ENCODE data around the gene UACA.

The UACA gene

GRCh38 chr15:70714015-70714414 is 49.3 kb downstream of the UACA start:
- DNase-seq (ENCODE audit: low read depth in 2 of 2), result no peak

- no peak for DNase-seq (ENCODE audit: low read depth in 2 of 2)
These were observed 51.1 kb downstream of the UACA start for GRCh38 chr15:70712271-70712670.

- DNase-seq (ENCODE audit: low read depth in 2 of 2), result no peak
These were observed 52.6 kb downstream of the UACA start for GRCh38 chr15:70710714-70711113.

- DNase-seq (ENCODE audit: low read depth in 2 of 2), result no peak
These were observed 54.5 kb downstream of the UACA start for GRCh38 chr15:70708839-70709238.

DNA sequence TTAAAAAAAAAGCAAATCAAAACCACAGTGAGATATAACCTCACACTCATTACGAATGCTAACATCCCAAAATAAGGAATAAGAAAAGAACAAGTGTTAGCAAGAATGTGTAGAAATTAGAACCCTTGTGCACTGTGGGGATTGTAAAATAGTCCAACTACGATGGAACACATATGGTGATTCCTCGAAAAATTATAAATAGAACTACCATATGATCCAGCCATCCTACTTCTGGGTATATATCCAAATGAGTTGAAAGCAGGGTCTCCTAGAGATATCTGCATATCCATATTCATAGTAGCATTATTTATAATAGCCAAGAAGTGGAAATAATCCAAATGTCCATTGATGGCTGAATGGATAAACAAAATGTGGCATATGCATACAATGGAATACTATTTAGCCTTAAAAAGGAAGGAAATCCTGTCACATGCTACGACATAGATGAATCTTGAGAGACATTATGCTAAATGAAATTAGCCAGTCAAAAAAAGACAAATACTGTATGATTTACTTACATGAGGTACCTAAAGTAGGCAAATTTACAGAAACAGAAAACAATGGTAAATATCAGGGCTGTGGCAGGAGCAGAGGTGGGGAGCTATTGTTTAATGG is 55.6 kb downstream of the UACA start:
- no peak for DNase-seq (ENCODE audit: low read depth in 2 of 2)

- no peak for DNase-seq (ENCODE audit: low read depth in 2 of 2)
These were observed 58.6 kb downstream of the UACA start for GRCh38 chr15:70704731-70705130.

GRCh38 chr15:70704166-70704565 is 59.2 kb downstream of the UACA start:
- DNase-seq (ENCODE audit: low read depth in 2 of 2), result no peak

DNA sequence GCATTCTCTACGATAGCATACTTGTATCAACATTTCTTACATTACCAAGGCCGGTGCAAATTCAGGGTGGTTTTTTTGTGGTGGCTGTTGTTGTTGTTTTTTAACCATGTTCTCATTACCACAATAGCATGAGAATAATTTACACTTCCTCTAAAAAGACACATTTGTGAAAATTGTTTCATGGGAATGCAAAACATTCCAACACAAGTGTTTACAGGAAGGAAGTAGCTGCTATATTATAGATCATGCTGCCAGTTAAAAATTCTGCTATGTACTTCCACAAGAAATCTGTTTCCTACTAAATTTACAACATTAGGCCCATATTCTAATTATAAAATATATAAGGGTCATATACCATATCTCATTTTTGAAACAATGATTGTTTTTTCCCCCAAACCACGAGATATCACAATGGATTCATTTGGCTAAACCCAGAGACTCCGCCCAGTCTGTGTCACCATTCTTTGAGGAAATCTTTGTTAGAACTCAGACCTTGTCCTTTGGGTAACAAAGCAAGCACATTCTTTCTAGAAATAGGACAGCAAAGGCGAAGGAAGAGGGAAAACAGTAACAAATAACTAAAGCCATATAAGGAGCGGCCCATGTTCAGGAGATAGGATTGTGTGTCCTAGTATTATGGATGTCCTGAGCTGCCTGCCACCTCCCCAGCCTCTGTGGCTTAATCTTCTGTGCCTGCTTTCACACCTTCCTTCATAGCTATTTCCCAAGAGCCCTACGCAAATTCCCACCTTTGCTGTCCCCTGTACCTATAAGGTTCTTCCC is 60.1 kb downstream of the UACA start:
- DNase-seq (ENCODE audit: low read depth in 2 of 2), result no peak

GRCh38 chr15:70702584-70702983 is 60.8 kb downstream of the UACA start:
- DNase-seq (ENCODE audit: low read depth in 2 of 2), result no peak

DNA sequence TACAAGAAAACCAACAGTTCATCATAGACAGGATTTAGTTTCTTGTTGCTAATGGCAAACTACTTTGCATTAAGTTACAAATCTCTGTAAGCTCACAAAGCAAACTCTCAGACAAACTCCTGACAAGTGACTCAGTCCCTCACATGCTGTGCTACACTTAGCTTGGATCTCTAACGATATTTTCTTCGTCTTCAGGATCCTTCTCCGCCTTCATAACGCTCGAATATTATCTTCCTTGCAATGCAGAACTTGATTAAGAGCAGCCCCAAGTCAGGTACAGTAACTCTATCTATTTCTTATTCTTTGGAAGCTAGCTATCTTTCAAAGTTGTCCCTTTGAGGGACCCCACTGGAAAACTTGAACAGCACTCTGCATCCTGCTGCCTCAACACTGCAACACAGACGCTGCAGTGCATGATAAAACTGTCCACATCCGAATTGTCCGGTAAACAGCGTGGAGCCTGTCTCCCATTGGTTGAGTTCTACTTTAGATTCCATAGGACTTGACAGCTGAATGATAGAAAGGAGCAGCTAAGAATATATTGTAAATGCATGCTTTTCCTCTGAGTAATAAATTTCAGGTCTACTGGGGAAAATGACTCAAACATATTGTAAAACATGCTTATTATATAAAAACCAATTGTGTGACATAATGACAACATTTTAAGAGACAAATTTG is 61.3 kb downstream of the UACA start:
- no peak for DNase-seq (ENCODE audit: low read depth in 2 of 2)

- no peak for DNase-seq (ENCODE audit: low read depth in 2 of 2)
These were observed 62.2 kb downstream of the UACA start for GRCh38 chr15:70701171-70701570.

- no peak for DNase-seq (ENCODE audit: low read depth in 2 of 2)
These were observed 63.5 kb downstream of the UACA start for GRCh38 chr15:70699890-70700289.

DNA sequence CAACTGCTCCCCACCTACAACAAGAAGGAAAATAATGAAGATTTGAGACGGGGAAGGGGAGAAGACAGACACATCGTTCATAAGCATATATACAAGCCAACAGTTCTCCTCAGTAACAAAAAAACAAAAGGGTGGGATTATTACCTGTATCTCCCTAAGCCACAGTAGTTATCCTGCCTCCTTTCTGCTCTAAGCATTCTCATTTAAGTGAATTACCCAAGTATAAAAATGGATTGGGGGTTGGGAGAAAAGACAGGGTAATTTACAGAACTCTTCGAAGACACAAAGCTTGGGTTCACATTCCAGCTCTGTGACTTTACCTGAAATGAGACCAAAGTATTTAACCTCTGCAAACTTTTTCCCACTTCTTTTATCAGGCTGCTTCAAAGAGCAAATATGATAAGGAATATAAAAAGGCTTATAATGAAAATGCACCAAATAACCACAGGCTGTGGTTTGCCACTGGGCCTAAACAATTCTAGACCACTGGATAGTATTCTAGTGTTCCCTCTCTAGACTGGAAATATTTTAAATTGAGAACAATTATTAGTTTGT is 64.4 kb downstream of the UACA start:
- no peak for DNase-seq (ENCODE audit: low read depth in 2 of 2)

- DNase-seq (ENCODE audit: low read depth in 2 of 2), result no peak
These were observed 64.9 kb downstream of the UACA start for GRCh38 chr15:70698426-70698825.

GRCh38 chr15:70690491-70691276 is 72.7 kb downstream of the UACA start:
- no peak for DNase-seq (ENCODE audit: low read depth in 2 of 2)

- no peak for DNase-seq (ENCODE audit: low read depth in 2 of 2)
These were observed 73.3 kb downstream of the UACA start for GRCh38 chr15:70690021-70690420.

DNA sequence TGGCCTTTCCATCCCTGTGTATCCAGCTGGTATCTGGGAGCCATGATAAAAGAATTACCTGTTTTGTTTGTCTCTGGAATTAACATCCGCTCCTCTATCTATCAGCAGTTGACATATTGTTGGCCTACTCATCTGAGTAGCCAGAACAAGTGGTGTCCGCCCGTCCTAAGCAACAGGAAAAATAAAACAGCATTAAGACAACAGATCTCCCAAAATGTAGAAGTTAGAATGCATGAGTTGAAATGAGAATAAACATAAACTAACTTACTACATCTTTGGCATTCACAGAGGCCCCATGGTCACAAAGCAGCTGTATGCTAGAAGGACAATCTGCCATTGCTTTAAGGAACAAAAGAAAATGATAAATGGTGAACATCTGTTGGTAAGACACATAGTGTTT is 75.9 kb downstream of the UACA start:
- no peak for DNase-seq (ENCODE audit: low read depth in 2 of 2)

GRCh38 chr15:70680817-70681216 is 82.5 kb downstream of the UACA start:
- DNase-seq (ENCODE audit: low read depth in 2 of 2), result no peak

- DNase-seq (ENCODE audit: low read depth in 2 of 2), result no peak
These were observed 83.5 kb downstream of the UACA start for GRCh38 chr15:70679919-70680231.

DNA sequence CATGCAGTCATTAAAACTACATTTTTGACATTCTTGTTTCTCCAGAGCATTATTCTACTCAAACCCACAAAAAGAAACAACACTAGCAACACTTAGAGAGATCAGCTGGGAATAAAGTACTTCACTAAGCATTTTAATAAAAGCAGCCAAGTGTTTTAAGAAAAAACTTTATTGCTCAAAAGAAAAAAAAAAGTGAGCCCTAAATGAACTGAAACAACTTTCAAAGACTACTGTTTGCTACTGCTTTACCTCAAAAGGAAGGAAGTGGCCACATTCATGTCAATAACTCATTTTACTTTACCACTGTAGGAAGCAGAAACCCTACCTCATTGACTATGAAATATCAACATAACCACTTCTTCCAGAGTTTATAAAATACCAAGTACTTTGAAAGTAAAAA is 91.3 kb downstream of the UACA start:
- no peak for DNase-seq (ENCODE audit: low read depth in 2 of 2)

DNA sequence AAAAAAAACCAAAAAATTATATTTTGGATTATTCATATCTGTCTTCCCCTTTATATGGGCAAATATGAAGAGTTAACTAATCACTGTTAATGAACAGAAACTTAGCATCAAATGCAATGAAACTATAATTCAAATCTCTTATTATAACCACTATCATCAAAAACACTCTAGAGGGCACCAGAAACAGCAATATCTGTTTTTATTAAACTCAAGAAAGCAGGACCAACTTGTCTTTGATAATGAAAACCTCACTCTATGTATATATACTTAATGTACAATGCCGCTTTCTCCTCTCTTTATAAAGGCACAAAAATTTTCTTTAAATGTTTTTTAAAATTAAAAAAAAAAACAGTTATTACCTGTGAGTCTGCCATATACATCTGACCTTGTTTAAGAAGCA is 92.7 kb downstream of the UACA start:
- DNase-seq (ENCODE audit: low read depth in 2 of 2), result no peak

Measured in stimulated activated CD8-positive, alpha-beta memory T cell treated with anti-CD3 and anti-CD28 coated beads, Interleukin-15, amount 100 ng/mL, for 48 hours (primary cell).